NB4 (cell line): Measurements from ENCODE around the gene RANBP1.

ENCODE experiments used
- CTCF ChIP-seq: IDR thresholded peaks from one replicate; pipeline ENCODE4 v1.5.1; 2012; ENCODE audit warnings: low read depth, low read length
- MAX ChIP-seq: IDR thresholded peaks from 2 replicates; pipeline ENCODE4 v1.6.1; 2011; ENCODE audit warnings: low read depth, low read length
- MYC ChIP-seq: IDR thresholded peaks from 2 replicates; pipeline ENCODE4 v1.6.1; 2011; ENCODE audit warnings: low read depth, low read length
- POLR2A ChIP-seq: IDR thresholded peaks from 2 replicates; pipeline ENCODE4 v1.6.1; 2011; ENCODE audit warnings: mild to moderate bottlenecking; ENCODE audit not compliant: insufficient read length; ENCODE audit errors: extremely low read depth

- TF ChIP-seq CTCF = no peak
- TF ChIP-seq MYC = no peak
- TF ChIP-seq MAX = no peak
- no peak for TF ChIP-seq POLR2A
Measured at GRCh38 chr22:20094197-20094807, 21.6 kb upstream of the RANBP1 start.
